Fibroblast of villous mesenchyme (primary cell): Measurements from ENCODE around the gene C5orf24. TPM values are rescaled to one million over a fixed set of nuclear protein-coding genes. Genes with fewer than 3 reads are reported as not detected.
A peak's percentile ranks its signal among the peaks of the same experiment; 100 is the strongest.

Source experiments
- DNase-seq: peaks from one replicate; pipeline ENCODE4 v3.0.0-alpha.2; 2010; ENCODE audit warnings: low read depth
- H3K4me3 ChIP-seq: 2 replicates; pipeline ENCODE4 v1.5.1; 2011; ENCODE audit warnings: low read depth, mild to moderate bottlenecking, low read length
- total RNA-seq: library from RNA; depleted of rRNA; stranded (reverse); fragments of >200 nt; gene quantifications from 2 replicates; pipeline ENCODE4 v1.2.3, GENCODE V29; 2012
- TF ChIP-seq, protein P1 (sequence below): IDR thresholded peaks from 2 replicates; pipeline ENCODE4 v1.5.1; 2012; ENCODE audit warnings: low read depth, mild to moderate bottlenecking, low read length; ENCODE audit not compliant: insufficient read depth

Gene C5orf24
- total RNA-seq, 1 donor, result 59.6 TPM

DNA sequence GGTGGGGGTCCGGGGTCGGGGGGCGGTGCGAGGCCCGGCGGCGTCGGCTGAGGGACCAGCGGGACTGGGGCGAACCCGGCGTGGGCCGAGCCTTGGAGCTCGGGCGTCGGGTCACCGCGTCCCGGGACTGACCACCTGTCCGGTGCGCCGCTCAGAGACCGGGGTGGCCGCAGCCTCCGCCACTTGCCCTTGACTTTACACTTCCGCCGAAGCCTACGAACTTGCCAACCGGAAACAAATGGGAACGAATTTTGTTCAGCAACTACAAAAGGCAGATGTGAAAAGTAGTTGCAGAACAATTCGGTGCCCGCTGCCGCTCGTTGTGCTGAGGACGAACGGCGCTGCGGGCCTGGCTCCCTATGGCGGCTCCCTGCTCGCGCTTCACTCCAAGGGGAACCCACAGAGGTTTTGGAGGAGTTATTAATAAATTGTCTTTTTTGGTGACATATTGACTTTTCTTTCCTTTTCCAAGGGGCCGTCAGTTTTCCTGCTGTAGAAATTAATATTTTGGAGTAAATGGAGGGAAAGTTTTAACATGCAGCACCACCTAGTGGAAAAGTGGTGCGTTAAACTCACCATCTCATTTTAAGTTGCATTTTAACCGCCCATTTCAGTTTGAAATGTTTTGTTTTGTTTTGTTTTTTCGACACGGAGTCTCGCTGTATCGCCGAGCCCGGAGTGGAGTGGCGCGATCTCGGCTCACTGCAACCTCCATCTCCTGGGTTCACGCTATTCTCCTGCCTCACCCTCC lies 59.7 kb downstream of the C5orf24 start:
- peak overlapping the region; percentile 81 for H3K4me3 ChIP-seq
- TF ChIP-seq, protein P1, sequence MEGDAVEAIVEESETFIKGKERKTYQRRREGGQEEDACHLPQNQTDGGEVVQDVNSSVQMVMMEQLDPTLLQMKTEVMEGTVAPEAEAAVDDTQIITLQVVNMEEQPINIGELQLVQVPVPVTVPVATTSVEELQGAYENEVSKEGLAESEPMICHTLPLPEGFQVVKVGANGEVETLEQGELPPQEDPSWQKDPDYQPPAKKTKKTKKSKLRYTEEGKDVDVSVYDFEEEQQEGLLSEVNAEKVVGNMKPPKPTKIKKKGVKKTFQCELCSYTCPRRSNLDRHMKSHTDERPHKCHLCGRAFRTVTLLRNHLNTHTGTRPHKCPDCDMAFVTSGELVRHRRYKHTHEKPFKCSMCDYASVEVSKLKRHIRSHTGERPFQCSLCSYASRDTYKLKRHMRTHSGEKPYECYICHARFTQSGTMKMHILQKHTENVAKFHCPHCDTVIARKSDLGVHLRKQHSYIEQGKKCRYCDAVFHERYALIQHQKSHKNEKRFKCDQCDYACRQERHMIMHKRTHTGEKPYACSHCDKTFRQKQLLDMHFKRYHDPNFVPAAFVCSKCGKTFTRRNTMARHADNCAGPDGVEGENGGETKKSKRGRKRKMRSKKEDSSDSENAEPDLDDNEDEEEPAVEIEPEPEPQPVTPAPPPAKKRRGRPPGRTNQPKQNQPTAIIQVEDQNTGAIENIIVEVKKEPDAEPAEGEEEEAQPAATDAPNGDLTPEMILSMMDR, result peak; percentile 66
- peak; percentile 72 for DNase-seq

DNA sequence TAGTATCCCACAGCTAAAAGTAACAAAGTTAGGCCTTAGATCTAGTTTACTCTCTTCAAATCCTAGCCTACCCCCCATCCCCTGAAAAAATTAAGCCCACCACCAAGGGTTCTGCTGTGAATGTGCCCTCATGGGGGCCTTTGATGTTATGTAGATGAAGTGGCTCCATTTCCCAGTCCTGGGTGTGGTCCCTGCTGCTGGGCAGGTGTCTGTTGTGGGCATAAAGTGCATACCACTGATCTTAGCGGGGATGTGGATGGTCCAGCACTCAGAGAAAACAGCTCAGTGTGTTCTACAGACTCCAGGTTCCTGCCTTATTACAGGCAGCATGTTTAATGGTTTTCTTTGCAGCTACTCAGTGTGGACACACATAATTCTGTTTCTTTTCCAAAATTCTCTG lies 61.0 kb downstream of the C5orf24 start:
- no peak overlapping the region for H3K4me3 ChIP-seq
- TF ChIP-seq, protein P1, result no peak
- no peak for DNase-seq

Other genes with a start within 250 kb of the C5orf24 start
- gene SAR1B, start 213.1 kb upstream of the C5orf24 start, total RNA-seq, result 40.6 and 51.0 TPM in 2 replicates
- gene SEC24A, start 197.2 kb upstream of the C5orf24 start, total RNA-seq, result 33.5 and 47.9 TPM in 2 replicates
- 21.9 and 33.2 TPM in 2 replicates for gene CAMLG, start 107.4 kb upstream of the C5orf24 start, total RNA-seq
- 26.1 and 29.8 TPM in 2 replicates for gene DDX46, start 87.2 kb upstream of the C5orf24 start, total RNA-seq
- gene TXNDC15, start 28.4 kb downstream of the C5orf24 start, total RNA-seq, result 138 and 141 TPM in 2 replicates
- gene PCBD2, start 59.2 kb downstream of the C5orf24 start, total RNA-seq, result 4.5 and 4.7 TPM in 2 replicates
- gene CATSPER3, start 121.9 kb downstream of the C5orf24 start, total RNA-seq, result under 0.01 TPM in 1 of 2 replicates, not detected in the other
- gene PITX1, start 188.3 kb downstream of the C5orf24 start, total RNA-seq, result 19.9 and 66.7 TPM in 2 replicates